ENCODE data around the gene MYMX. TPM values are rescaled to one million over a fixed set of nuclear protein-coding genes. Genes with fewer than 3 reads are reported as not detected.

Gene MYMX
- polyA plus RNA-seq, 3 donors = 0.57 to 0.83 (median 0.65) TPM

DNA sequence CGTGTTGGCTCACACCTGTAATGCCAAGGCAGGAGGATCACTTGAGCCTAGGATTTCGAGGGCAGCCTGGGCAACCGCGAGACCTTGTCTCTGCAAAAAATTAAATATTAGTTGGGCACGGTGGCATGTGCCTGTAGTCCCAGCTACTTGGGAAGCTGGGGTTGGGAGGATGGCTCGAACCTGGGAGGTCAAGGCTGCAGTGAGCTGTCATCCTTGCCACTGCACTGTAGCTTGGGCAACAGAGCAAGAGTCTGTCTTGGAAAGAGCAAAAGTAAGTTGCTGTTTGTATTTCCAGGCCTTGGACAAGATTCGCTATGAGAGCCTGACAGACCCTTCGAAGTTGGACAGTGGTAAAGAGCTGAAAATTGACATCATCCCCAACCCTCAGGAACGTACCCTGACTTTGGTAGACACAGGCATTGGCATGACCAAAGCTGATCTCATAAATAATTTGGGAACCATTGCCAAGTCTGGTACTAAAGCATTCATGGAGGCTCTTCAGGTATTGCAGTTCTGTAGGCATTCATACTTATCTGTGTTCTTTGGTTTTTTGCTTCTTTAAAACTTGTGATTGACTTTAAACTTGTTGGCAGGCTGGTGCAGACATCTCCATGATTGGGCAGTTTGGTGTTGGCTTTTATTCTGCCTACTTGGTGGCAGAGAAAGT is 32.5 kb downstream of the MYMX start:
- DNase-seq = no peak

DNA sequence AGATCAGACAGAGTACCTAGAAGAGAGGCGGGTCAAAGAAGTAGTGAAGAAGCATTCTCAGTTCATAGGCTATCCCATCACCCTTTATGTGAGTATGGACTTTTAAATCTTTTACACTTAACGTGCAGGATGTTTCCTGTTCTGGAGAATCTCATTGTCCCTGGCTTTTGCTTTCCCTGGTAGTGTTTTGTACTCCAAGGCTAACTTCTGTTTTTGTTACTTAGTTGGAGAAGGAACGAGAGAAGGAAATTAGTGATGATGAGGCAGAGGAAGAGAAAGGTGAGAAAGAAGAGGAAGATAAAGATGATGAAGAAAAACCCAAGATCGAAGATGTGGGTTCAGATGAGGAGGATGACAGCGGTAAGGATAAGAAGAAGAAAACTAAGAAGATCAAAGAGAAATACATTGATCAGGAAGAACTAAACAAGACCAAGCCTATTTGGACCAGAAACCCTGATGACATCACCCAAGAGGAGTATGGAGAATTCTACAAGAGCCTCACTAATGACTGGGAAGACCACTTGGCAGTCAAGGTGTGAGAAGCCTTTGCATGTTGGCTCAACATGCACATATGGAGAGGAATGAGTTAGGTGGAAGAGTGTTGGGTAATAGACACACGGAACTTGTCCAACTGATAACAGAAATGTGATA is 33.5 kb downstream of the MYMX start:
- no peak for DNase-seq

DNA sequence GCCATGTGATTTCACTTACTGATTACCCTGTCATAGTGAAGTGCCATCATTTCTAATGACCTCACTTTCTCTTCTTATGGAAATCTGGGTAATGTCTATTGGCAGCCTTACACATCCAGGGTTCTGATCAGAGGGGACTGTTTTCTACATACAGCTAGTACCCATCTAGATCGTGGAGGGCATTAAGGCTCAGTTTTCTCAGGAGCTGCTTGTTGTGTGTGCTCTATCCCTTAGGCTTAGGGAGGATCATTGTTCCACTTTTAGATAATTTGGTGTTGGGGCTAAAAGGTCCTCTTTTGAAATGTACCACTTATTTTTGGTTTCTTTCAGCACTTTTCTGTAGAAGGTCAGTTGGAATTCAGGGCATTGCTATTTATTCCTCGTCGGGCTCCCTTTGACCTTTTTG is 34.0 kb downstream of the MYMX start:
- DNase-seq = no peak

DNA sequence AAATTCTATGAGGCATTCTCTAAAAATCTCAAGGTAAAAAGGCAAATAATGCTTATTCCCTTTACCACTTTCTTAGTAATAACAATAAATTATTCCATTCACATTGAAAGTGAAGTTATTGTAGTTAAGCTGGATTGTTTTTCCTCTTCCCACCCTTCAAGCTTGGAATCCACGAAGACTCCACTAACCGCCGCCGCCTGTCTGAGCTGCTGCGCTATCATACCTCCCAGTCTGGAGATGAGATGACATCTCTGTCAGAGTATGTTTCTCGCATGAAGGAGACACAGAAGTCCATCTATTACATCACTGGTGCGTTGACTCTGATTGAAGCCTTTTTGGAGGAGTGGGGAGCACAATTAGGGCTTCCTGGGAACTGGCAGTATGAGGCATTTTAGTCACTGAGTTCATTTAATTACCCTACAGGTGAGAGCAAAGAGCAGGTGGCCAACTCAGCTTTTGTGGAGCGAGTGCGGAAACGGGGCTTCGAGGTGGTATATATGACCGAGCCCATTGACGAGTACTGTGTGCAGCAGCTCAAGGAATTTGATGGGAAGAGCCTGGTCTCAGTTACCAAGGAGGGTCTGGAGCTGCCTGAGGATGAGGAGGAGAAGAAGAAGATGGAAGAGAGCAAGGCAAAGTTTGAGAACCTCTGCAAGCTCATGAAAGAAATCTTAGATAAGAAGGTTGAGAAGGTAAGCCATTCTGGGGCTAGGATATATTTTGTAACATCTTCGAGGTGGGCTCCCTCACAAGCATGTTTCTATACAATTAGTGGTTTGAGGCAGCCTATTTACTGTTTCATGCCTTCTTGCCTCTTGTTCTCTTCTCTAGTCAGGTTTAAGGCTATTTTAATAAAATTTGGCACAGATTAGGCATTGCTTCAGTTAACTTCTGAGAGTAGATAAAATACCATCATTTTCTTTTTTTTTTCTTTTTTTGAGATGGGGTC is 35.1 kb downstream of the MYMX start:
- no peak for DNase-seq

DNA sequence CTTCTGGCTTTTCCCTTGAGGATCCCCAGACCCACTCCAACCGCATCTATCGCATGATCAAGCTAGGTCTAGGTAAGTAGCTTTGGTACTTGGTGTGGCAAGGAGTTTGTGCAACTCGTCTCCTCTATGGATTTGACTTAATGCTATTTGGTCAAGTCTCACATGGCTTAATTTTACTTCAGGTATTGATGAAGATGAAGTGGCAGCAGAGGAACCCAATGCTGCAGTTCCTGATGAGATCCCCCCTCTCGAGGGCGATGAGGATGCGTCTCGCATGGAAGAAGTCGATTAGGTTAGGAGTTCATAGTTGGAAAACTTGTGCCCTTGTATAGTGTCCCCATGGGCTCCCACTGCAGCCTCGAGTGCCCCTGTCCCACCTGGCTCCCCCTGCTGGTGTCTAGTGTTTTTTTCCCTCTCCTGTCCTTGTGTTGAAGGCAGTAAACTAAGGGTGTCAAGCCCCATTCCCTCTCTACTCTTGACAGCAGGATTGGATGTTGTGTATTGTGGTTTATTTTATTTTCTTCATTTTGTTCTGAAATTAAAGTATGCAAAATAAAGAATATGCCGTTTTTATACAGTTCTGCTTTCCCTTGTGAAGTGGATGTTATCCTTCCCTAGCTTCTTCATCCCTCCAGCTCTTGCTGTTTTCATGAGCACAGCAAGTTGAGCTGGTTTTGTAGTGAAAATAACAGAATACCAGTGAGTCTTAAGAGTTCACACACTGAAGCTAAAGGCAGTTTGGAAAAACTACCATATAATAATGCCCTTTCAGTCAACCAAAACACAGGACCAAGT is 36.8 kb downstream of the MYMX start:
- DNase-seq = no peak

DNA sequence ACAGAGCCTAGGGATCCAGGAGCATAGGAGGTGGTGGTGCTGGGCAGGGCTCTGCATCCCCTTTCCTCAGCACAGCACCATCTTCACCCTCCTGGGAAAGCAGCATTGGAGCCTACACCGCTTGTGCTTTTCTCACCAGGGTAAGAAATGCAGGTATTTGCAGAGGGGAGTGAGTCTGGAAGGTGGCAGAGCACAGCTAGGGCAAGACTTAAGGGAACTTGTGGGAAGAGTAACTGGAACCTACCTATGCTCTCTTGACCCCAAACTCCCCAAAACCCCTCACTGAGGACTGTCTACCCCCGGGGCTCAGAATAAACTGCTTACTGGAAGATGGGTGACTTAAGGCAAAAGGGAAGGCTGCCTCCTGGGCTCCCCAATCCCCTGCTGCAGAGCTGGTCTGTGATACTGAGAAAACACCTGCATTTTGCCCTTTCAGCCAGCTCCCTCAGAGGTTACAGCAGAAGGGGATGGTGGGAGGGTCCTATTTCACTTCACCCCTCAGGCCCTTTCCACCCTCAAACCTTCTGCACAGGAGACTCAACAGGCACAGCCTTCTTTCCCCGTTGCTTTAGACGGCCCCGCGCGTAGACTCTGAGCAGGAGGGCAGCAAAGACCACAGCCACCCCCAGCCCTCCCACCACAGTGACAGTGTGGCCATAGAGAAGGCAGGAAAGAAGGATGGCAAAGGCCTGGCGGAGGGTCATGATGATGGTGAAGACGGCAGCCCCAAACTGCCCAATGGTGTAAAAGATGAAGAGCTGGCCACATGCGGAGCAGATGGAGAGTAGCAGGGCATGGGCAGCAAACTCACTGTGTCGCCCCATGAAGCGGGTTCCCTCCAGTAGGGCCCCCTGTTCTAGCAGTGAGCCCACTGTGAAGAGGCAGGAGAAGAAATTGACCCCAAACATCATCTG is 37.7 kb downstream of the MYMX start:
- DNase-seq = no peak

DNA sequence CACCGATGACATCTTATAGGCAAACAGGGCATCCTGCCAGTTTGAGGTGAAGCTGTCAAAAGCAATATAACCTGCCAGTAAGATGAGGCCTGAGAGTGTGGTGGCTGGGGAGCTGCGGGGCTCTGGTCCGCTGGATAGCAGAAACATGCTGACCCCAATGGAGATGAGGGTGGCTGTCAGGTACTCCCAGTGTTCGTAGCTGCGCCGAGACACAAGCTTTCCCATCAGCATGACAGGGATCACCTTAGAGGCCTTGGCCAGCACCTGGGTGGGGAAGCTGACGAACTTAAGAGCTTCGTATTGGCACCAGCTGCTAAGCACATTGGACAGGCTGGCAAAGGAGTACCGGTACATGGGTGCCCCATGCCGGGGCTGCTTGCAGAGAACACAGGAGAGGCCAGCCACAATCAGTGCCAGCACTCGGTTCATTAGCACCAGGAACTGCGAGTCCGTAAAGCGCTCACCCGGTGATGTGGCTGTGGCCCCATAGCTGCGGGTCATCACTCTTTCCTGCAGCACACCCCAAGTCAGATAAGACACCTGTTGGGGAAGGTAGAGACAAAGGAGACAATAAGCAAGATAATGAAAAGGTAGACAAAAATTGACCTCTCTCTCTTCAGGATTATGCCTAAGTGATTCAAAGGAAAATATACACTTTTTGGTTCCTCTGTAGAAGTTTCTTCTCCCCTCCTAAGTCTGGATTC is 38.5 kb downstream of the MYMX start:
- no peak for DNase-seq

DNA sequence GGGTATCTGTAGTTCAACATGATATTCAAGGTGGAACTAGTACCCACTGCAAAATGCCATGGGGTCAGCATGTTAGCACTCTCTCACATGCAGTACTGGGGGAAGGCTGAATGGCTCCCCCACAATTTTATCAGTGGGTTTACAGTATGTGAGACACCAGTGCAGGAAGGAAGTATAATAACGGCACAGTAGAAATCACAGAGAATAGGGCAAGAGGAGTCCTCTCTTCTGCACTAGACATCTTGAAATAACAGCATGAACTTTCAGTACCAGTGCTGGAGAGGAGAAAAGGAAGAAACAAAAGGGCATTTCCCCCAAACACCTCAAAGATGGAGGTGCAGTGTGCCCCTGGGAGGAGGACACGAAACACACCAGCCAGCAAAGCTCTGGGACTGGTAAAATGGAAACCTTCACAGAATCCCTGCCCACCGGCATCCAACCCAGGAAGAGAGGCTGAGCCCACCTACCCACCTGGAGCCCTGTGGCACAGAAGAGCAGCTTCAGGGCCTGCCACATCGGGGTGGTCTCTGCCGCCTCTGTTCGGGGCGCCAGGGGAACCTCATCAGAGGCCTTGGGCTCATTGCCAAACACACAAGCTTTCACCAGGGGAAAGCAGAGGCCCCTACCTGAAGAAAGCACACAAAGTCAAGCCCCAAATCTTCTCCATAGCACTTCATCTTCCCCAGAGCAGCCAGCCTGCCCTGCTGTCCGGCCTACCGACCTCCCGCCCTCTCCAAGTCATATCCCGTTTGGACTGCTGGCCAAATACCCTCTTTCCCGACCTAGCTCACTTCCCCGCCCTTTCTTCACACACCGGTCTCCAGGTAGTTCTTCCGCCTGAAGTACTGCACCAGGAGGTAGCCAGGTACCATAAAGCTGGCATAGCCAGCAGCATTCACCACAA is 39.4 kb downstream of the MYMX start:
- no peak for DNase-seq

DNA sequence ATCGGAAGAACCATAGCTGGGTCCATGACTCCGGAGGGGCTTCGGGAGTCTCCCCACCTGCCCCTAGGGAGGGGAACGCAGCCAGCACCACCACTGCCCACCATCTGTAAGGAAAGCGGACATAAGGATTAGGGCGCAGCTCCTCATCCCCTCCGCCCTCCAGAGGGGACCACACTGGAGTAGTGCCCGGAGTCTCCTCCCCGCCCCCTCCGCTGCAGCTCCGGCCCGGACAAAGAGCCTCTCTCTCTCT is 40.0 kb downstream of the MYMX start:
- DNase-seq = no peak

DNA sequence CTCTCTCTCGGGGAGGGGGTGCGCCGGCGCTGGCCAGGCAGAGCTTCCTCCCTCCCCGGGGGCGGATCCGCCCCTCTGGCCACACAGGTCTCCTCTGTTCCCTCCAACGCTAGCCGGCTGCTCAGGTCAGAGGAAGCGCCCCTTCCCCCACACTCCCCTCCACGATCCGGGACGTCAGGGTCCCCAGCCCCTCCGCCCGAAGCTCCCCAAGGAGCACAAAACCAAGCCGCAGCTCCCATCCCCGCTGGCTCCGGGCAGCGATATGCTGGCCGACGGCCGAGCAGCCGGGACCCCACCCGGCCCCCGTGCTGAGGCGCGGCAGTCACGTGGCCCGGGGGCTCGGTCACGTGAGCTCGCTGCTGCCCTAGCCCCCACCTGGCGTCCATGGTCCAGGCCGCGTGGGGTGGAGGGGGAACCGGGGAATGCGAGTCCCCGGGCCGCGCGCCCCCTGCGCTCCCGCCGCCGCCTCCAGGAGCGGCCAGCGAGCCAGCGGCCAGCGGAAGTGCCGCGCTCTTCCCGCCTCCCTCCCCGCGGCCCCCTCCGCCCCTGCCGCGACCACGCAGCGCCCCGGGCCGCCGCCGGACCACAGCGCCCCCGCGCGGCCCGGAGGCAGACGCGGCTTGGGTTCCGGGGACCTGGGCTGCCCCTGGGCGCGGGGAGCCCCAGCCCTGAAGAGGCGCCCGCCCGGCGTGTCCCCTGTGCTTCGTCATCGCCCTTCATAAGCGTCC is 40.5 kb downstream of the MYMX start, which contains the start of gene SLC35B2:
Gene SLC35B2 (minus strand): TSS at position 504 of the 728 bp plus-strand sequence. CDS start 118 bp downstream, at position 386.
- DNase-seq = peak; percentile 75

DNA sequence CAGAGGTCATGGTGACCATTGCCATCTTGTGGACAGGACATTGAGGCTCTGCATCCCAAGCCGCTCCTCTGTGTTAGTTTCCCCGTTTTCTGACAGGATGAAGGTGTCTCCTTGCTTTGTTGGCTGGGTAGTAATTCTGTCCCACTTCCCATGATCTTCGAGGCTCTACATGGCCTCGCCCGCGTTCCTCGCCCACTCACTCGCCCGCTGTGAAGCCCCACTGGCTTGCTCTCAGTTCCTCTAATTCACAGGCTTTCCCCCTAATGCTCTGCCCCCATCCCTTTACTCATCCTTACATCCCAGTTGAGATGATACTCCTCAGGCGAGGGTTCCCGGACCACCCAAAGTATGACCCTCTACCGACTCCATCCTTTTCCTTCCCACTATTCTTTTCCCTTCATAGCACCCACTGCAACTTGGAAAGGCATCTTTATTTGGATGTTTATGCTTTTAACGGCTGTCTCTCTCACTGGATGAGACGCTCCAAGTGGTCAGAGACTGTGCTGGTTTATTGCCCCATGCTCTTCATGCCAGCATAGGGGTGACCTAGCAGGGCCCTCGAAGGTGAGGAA is 41.1 kb downstream of the MYMX start:
- DNase-seq = no peak

DNA sequence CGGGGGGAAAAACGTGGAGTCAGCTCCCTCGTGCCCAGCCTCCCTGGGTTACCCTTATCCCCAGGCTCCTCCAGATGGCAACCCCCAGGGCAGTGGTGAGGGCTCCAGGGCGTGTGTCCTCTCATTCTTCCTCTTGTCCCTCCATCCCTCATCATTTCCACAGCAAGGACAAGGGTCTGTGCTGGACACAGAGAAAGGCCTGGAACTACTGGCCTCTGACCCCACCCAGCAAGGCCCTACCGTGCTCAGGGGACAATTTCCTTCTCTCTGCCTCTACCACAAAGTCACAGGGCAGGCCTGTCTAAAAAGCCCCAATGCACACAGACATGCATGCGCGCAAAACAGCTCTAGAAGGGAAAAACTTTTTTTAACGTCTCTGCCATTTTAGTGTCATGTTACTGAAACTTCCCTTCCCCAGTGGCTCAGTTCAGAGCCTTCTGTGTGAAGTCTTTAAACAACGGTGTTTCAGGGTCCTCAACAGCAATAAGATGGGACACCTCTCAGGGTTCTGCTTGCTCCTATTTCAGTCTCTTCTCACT is 41.7 kb downstream of the MYMX start:
- no peak for DNase-seq

DNA sequence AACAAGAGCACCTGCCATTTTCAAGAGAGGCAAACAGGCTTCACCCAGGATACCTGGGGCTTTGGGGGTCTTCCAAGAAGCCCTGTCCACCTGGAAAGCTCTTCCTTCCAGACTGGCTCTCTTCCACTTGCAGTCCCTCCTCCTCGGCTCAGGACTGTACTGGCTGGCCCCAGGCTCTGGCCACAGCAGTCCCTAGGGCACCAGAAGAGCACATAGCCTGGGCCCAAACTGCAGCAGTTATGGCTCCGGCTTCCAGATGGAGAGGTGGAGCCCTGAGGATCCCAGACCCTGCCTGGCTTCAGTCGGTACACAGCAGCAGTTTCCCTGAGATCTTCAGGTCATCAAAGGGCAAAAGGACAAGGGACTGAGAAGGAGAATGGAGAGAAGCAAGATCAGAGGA is 42.2 kb downstream of the MYMX start:
- DNase-seq = no peak

DNA sequence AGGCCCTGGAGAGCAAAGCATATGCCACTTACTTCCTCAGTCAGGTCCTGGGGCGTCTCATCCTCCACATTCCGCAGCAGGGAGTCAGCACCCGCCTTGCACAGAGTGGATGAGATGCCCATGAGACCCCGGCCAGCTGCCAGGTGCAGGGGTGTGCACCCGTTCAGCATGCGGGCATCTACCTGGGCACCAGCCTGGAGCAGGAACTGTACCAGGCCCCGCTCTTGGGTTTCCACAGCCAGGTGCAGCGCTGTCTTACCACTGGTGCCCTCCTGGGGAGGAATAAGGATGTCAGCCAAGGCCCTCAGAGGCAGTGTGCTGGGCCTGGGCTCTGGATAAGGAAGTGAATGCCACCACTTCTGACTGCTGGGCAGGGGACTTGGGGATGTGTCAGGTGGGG is 43.3 kb downstream of the MYMX start:
- DNase-seq = no peak

DNA sequence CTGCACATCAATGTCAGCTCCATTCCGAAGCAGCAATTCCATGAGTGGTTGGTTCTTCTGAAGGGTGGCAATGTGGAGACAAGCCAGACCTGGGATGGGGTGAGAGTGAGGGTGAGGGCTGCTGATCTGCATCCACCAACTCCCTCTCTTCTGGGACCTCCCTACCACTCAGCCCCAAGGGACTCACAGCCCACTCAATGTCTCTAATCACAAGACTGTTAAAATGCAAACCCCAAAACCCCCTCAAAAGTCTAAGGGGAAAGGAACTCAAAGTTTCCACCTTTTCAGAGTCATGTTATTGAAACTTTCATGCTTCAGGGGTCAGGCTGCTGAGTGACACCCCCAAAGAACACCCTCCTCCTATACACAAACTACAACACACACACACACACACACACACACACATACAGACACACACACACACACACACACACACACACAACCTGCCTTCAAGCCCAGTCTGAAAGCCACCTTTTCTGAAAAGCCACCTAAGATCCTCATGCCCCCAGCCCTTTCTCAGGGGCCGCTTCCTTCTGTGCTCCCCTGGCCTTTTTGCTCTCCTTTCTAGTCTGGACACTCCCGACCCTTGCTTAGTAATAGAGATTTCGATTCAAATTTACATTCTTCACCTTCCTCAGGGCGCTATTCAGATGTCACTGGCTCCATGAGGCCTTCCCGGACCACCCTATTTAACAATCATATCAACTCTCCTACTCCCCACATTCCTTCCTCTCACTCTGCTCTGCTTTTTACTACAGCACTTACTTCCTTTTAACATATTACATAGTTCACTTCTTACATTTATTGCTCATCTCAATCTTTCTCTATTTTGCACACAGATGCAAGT is 43.9 kb downstream of the MYMX start:
- DNase-seq = no peak

DNA sequence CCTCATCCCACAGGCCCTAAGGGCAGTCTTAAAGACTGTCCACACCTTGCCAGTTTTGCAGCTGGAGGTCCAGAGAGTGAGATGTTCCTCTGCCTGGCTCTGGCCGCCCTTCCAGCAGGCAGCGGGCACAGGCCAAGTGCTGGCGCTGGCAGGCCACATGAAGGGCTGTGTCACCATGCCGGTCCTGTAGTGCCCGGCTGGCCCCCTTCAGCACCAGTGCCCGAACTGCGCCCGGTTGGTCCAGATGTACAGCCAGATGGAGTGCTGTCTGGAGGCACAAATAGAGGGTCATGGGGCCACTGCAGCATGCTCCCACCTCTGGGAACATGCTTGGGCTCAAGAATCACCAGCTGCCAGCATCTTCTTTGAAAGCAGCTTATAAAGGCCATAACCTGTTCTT is 44.9 kb downstream of the MYMX start:
- DNase-seq = no peak

Measured in renal pelvis (tissue), 4 donors.